ENCODE measurements around the gene LAMC3. TPM values are rescaled to one million over a fixed set of nuclear protein-coding genes. Genes with fewer than 3 reads are reported as not detected.

The LAMC3 gene
- polyA plus RNA-seq, 1 of the 3 experiments (the other 2 are of a cell fraction): 0.07 TPM

GRCh38 chr9:130997925-130998596 lies 10.9 kb upstream of the LAMC3 start:
- Histone ChIP-seq H3K9ac (no peak overlapping the region), H3K36me3 (replicated peaks in 1 of 2; ENCODE audit: control insufficient read depth in 1 of 2, insufficient read depth in 2 of 2, low read length in 1 of 2) (no peaks in the 10 kb centered on the region), H3K9me3 (no peaks in the 10 kb centered on the region), H3K27ac (ENCODE audit: low read depth in 2 of 2, low read length in 1 of 2) (no peak overlapping the region), H3K4me2 (no peak overlapping the region), H3K4me3 (ENCODE audit: low read depth in 2 of 2, low read length in 1 of 2) (no peak overlapping the region; a peak in 1 of 4 replicates), H3K27me3 (ENCODE audit: insufficient read depth) (peaks cover 21% of the 10 kb centered on the region; the same call in 1 of the 2 replicates), H4K20me1 (ENCODE audit: insufficient read depth) (no peaks in the 10 kb centered on the region), H3F3A (replicated peaks; ENCODE audit: insufficient read depth) (no peaks in the 10 kb centered on the region), H3K4me1 (ENCODE audit: control insufficient read depth in 1 of 2, insufficient read depth in 2 of 2, low read depth in 1 of 2, low read length in 1 of 2) (peaks cover 2 to 6% of the 10 kb centered on the region in 2 experiments; a peak in 1 of 4 replicates), H2AFZ (ENCODE audit: low read depth) (no peak overlapping the region), H3K79me2 (ENCODE audit: insufficient read depth) (no peaks in the 10 kb centered on the region), H3K9me2 (no peaks in the 10 kb centered on the region)
- ChIA-PET CTCF (interaction anchor here (0.6 to 12.4 kb wide), 51 partner anchors 9 to 526 kb away, joined by 3 to 173 read pairs (median 4); no protein-coding TSS in a partner anchor), POLR2A (no interaction called here)
- 65% methylated on average over 12 of the region's 28 CpGs for WGBS (ENCODE audit: low lambda C conversion rate)
- TF ChIP-seq NFIC (IDR thresholded peaks at IDR 0.05; ENCODE audit: borderline replicate concordance): no peak
- peak; percentile 80 for TF ChIP-seq RAD21 (IDR thresholded peaks at IDR 0.05; ENCODE audit: low read length)
- TF ChIP-seq PBX3 (IDR thresholded peaks at IDR 0.05): no peak
- no peak for TF ChIP-seq GABPA (IDR thresholded peaks at IDR 0.05; ENCODE audit: low read depth)
- peak; percentile 82 for TF ChIP-seq SMC3 (IDR thresholded peaks at IDR 0.05; ENCODE audit: low read depth, low read length)
- peak; percentile 85 for TF ChIP-seq CTCF (IDR thresholded peaks at IDR 0.05)
- peak; percentile 15; the same call in 1 of the 2 replicates for TF ChIP-seq REST (IDR thresholded peaks at IDR 0.05; ENCODE audit: low read depth, low read length)
- TF ChIP-seq FOXM1 (IDR thresholded peaks at IDR 0.05; ENCODE audit: low read depth): no peak
- TF ChIP-seq USF1 (IDR thresholded peaks at IDR 0.05; ENCODE audit: borderline replicate concordance, low read depth): no peak
- DNase-seq: peak; percentile 96

Data from SK-N-SH (cell line).